GM21825 (cell line): ENCODE results near the gene ITFG1.

ENCODE experiments used
- ATAC-seq: cut with Tn5 transposase; IDR thresholded peaks from one replicate; pipeline ENCODE4 v1.9.1; 2021; ENCODE audit warnings: mild to moderate bottlenecking, moderate library complexity; ENCODE audit not compliant: unreplicated experiment

Gene ITFG1

GRCh38 chr16:47113130-47113529 lies 347.7 kb downstream of the ITFG1 start:
- no peak for ATAC-seq

- ATAC-seq, result no peak
Measured at GRCh38 chr16:47110939-47111338, 349.9 kb downstream of the ITFG1 start.

GRCh38 chr16:47109361-47109760 lies 351.5 kb downstream of the ITFG1 start:
- ATAC-seq, result no peak
